Mucosa of descending colon (tissue), 3 donors: ENCODE measurements around the gene ESCO1. TPM values are rescaled to one million over a fixed set of nuclear protein-coding genes. Genes with fewer than 3 reads are reported as not detected.
"Not testable (repeated sequence)": the region's sequence is repeated elsewhere in the genome, so short reads cannot be mapped to it uniquely, and the experiment has no call there.

Experiments
- ATAC-seq: fragments of 200-7000 bp; cut with Tn5 transposase; one replicate; pipeline ENCODE4 v1.9.1; 2020; ENCODE audit warnings: mild to moderate bottlenecking, moderate library complexity
- DNase-seq, 3 donors: peaks; one replicate each; pipeline ENCODE4 v3.0.0-alpha.2; 2020
- H3K36me3 ChIP-seq: fragments of 200-600 bp; one replicate; pipeline ENCODE4 v1.8.0; 2021; ENCODE audit warnings: low read depth, mild to moderate bottlenecking
- H3K4me1 ChIP-seq: fragments of 200-600 bp; one replicate; pipeline ENCODE4 v1.8.0; 2021; ENCODE audit warnings: low read depth, mild to moderate bottlenecking
- H3K4me3 ChIP-seq: fragments of 200-600 bp; one replicate; pipeline ENCODE4 v1.8.0; 2021; ENCODE audit warnings: mild to moderate bottlenecking
- H3K9me3 ChIP-seq: fragments of 200-600 bp; one replicate; pipeline ENCODE4 v1.8.0; 2021; ENCODE audit warnings: mild to moderate bottlenecking
- CTCF ChIP-seq: fragments of 200-600 bp; IDR thresholded peaks from one replicate; pipeline ENCODE4 v1.8.0; 2022; ENCODE audit warnings: antibody characterized with exemption, mild to moderate bottlenecking
- intact Hi-C, 2 donors: fragments of 100-400 bp; cut with DNase I in 1 of 2; cut with micrococcal nuclease in 1 of 2; formaldehyde crosslinking; loops; one replicate each; pipeline versions ENCODE4 v1.11.0 to v1.11.1; 2022; cut with DNase I, micrococcal nuclease
- total RNA-seq, 3 donors: library from RNA; stranded (reverse); fragmentation: NEBNext Ultra II Directional in 2 of 3; extraction: Animal tissue kit (Norgen Biotek cat#: 25700) in 2 of 3; gene quantifications; one replicate each; pipeline versions ENCODE4 v1.2.1 to v1.2.4, GENCODE V29; 2021 to 2023
- donor health status: DM: no; HTN: no; CAD: no; lungs with moderate emphysema.
- donor health status: DM: no; HTN: no; CAD: no.
- donor health status: DM: no; HTN: yes; CAD: no.

The ESCO1 gene
- total RNA-seq, 3 donors from 2014 or later = 14.8 to 18.0 (median 15.8) TPM

GRCh38 chr18:21632393-21632792, 31.9 kb upstream of the ESCO1 start:
- no peak for DNase-seq

GRCh38 chr18:21629089-21629832, 28.8 kb upstream of the ESCO1 start:
- DNase-seq (no peak), ATAC-seq (peak; percentile 22)
- H3K4me3 ChIP-seq = no peak overlapping the region
- no peaks in the 10 kb centered on the region for H3K4me1 ChIP-seq
- intact Hi-C loops = no loop called here
- no peaks in the 10 kb centered on the region for H3K9me3 ChIP-seq
- peaks cover 3% of the 10 kb centered on the region for H3K36me3 ChIP-seq
- no peak for TF ChIP-seq CTCF

More at GRCh38 chr18:21632393-21632792, 31.9 kb upstream of the ESCO1 start:
- H3K36me3 ChIP-seq = no peaks in the 10 kb centered on the region
- H3K9me3 ChIP-seq = no peaks in the 10 kb centered on the region
- TF ChIP-seq CTCF = no peak
- intact Hi-C loops = no loop called here
- no peak for ATAC-seq
- H3K4me3 ChIP-seq = no peak overlapping the region
- no peaks in the 10 kb centered on the region for H3K4me1 ChIP-seq

- DNase-seq, ATAC-seq: not testable (repeated sequence)
Observed at GRCh38 chr18:21621640-21622039, 21.1 kb upstream of the ESCO1 start.

GRCh38 chr18:21612125-21613039, 11.9 kb upstream of the ESCO1 start, which contains the start of gene SNRPD1:
TSS of gene SNRPD1 (plus strand) at chr18:21612314. CDS start at chr18:21612430, 116 bp downstream.
- Histone ChIP-seq H3K4me1 (peaks cover 8% of the 10 kb centered on the region), H3K36me3 (no peaks in the 10 kb centered on the region), H3K4me3 (peak within 1 kb of the TSS; percentile 80), H3K9me3 (no peaks in the 10 kb centered on the region)
- ATAC-seq (peak; percentile 100), DNase-seq (peak; percentile 92 to 96 (median 93))
- peak; percentile 95 for TF ChIP-seq CTCF
- intact Hi-C loops = no loop called here

More at GRCh38 chr18:21621640-21622039, 21.1 kb upstream of the ESCO1 start:
- H3K36me3 ChIP-seq, H3K4me1 ChIP-seq, intact Hi-C loops, H3K4me3 ChIP-seq, H3K9me3 ChIP-seq: not testable (repeated sequence)

GRCh38 chr18:21611401-21612124, 11.1 kb upstream of the ESCO1 start:
- H3K4me1 ChIP-seq, intact Hi-C loops, H3K36me3 ChIP-seq, H3K9me3 ChIP-seq, ATAC-seq: not testable (repeated sequence)
- peak overlapping the region; percentile 80 for H3K4me3 ChIP-seq
- DNase-seq = peak in 2 of 3 donors; percentile 8 to 36

- no peak for TF ChIP-seq CTCF
- DNase-seq = no peak
- intact Hi-C loops = no loop called here
- Histone ChIP-seq H3K36me3 (no peaks in the 10 kb centered on the region), H3K4me3 (no peak overlapping the region), H3K9me3 (no peaks in the 10 kb centered on the region), H3K4me1 (peaks cover 5% of the 10 kb centered on the region)
- ATAC-seq = no peak
Observed at GRCh38 chr18:21605213-21605612, 4.7 kb upstream of the ESCO1 start.
